GM12878 (cell line): ENCODE data around the gene SLC45A3. TPM values are rescaled to one million over a fixed set of nuclear protein-coding genes. Genes with fewer than 3 reads are reported as not detected.

Source experiments
- ATAC-seq: fragments of 200-7000 bp; cut with Tn5 transposase; 3 replicates; pipeline ENCODE4 v1.9.1; 2020; ENCODE audit warnings: mild to moderate bottlenecking, moderate library complexity
- BruUV-seq: library from RNA; stranded (reverse); fragments of 400-500 nt; replicated peaks from 2 replicates; lab custom pipeline; 2021; lab: Mats Ljungman, UMichigan
- CTCF ChIA-PET: fragments of 300-600 bp; sonication (Branson Sonifier 250); formaldehyde crosslinking; extraction: SDS; loops from one replicate; lab custom pipeline; 2021; ENCODE audit warnings: inconsistent platforms; lab: Yijun Ruan, JAX
- POLR2A ChIA-PET: fragments of 350-600 bp; formaldehyde crosslinking; extraction: SDS; loops from one replicate; lab custom pipeline; 2021; ENCODE audit warnings: inconsistent platforms; lab: Charles Lee
- RAD21 ChIA-PET: fragments of 300-600 bp; sonication (Branson Sonifier 250); formaldehyde crosslinking; loops from one replicate; lab custom pipeline; 2023; ENCODE audit warnings: antibody characterized with exemption; ENCODE audit not compliant: unreplicated experiment; lab: Charles Lee
- SMC1A ChIA-PET: fragments of 300-600 bp; sonication (Branson Sonifier 250); formaldehyde crosslinking; loops from one replicate; lab custom pipeline; 2023; ENCODE audit not compliant: unreplicated experiment, uncharacterized antibody; lab: Charles Lee
- DNase-seq: peaks from one replicate; pipeline ENCODE4 v3.0.0-alpha.2; 2011; ENCODE audit warnings: low read depth, low spot score
- FAIRE-seq: peaks from 3 replicates; lab custom pipeline; 2011; peaks lifted over from hg19 to GRCh38; lab: Jason Lieb, UNC
- H2AFZ ChIP-seq: 2 replicates; pipeline ENCODE4 v1.6.0; 2011; ENCODE audit warnings: low read depth, low read length, control low read depth; ENCODE audit not compliant: control insufficient read depth
- H3K27ac ChIP-seq: 2 replicates; pipeline ENCODE4 v1.5.1; 2011; ENCODE audit warnings: control low read depth; ENCODE audit not compliant: control insufficient read depth, insufficient read depth
- H3K27me3 ChIP-seq, 2 experiments: replicated peaks in 1 of 2; 2 replicates each; pipeline versions ENCODE4 v1.6.0 to v1.6.1; 2011; ENCODE audit warnings: low read length in 1 of 2; ENCODE audit not compliant: control insufficient read depth in 2 of 2, insufficient read depth in 2 of 2
- H3K36me3 ChIP-seq, 2 experiments: 2 replicates each; pipeline ENCODE4 v1.5.1; 2011; ENCODE audit warnings: low read length in 1 of 2; ENCODE audit not compliant: control insufficient read depth in 2 of 2, insufficient read depth in 2 of 2
- H3K4me1 ChIP-seq: 2 replicates; pipeline ENCODE4 v1.6.1; 2011; ENCODE audit warnings: mild to moderate bottlenecking, low read length, moderate library complexity, mixed read lengths; ENCODE audit not compliant: control insufficient read depth, insufficient read depth
- H3K4me2 ChIP-seq: 2 replicates; pipeline ENCODE4 v1.6.0; 2011; ENCODE audit warnings: control low read depth; ENCODE audit not compliant: control insufficient read depth, insufficient read depth
- H3K4me3 ChIP-seq: fragments of 200-600 bp; sonication (generic); 2 replicates; pipeline ENCODE4 v1.5.1; 2016
- H3K79me2 ChIP-seq: 2 replicates; pipeline ENCODE4 v1.6.0; 2011; ENCODE audit warnings: low read length; ENCODE audit not compliant: control insufficient read depth, insufficient read depth
- H3K9ac ChIP-seq: 2 replicates; pipeline ENCODE4 v1.8.0; 2011; ENCODE audit warnings: low read length, control low read depth, mixed read lengths; ENCODE audit not compliant: control insufficient read depth, insufficient read depth
- H3K9me3 ChIP-seq: replicated peaks from 3 replicates; pipeline ENCODE4 v1.5.1; 2011; ENCODE audit warnings: mild to moderate bottlenecking, low read length; ENCODE audit not compliant: control insufficient read depth, insufficient read depth
- H4K20me1 ChIP-seq: 2 replicates; pipeline ENCODE4 v1.6.0; 2011; ENCODE audit not compliant: control insufficient read depth, insufficient read depth
- BCL11A ChIP-seq: IDR thresholded peaks from 2 replicates; pipeline ENCODE4 v1.6.1; 2011; ENCODE audit warnings: low read depth, low read length
- CREM ChIP-seq: IDR thresholded peaks from 2 replicates; pipeline ENCODE4 v1.6.1; 2014; ENCODE audit warnings: antibody characterized with exemption, low read depth
- EED ChIP-seq: sonication (generic); IDR thresholded peaks from 2 replicates; pipeline ENCODE4 v1.6.1; 2016; ENCODE audit warnings: antibody characterized with exemption, low read depth
- ESRRA ChIP-seq: IDR thresholded peaks from 2 replicates; pipeline ENCODE4 v1.6.1; 2012; ENCODE audit warnings: mild to moderate bottlenecking, low read length, improper control_type of control experiment
- KDM1A ChIP-seq: fragments of 200-600 bp; sonication (generic); IDR thresholded peaks from 2 replicates; pipeline ENCODE4 v1.6.1; 2016; ENCODE audit warnings: borderline replicate concordance
- NR2C2 ChIP-seq: IDR thresholded peaks from 2 replicates; pipeline ENCODE4 v1.6.1; 2011; ENCODE audit warnings: borderline replicate concordance, low read depth; ENCODE audit not compliant: control insufficient read depth, insufficient read length
- STAT1 ChIP-seq: fragments of 450-650 bp; conservative IDR thresholded peaks from 2 replicates; pipeline ENCODE4 v1.6.1; 2014; ENCODE audit warnings: antibody characterized with exemption, mild to moderate bottlenecking
- ZNF384 ChIP-seq: IDR thresholded peaks from 2 replicates; pipeline ENCODE4 v1.6.1; 2012; ENCODE audit warnings: low read depth, mild to moderate bottlenecking, low read length, improper control_type of control experiment, borderline replicate concordance
- ZSCAN29 ChIP-seq: fragments of 450-650 bp; IDR thresholded peaks from 2 replicates; pipeline ENCODE4 v1.6.1; 2017; ENCODE audit warnings: mild to moderate bottlenecking, moderate library complexity
- WGBS: methylation state at CpG from one replicate; pipeline ENCODE4 v1.1.6; 2016; ENCODE audit warnings: low lambda C conversion rate; ENCODE audit not compliant: insufficient replicate concordance, insufficient coverage; ENCODE audit errors: missing lambda C conversion rate; 5-methylcytosine and 5-hydroxymethylcytosine counted together
- in situ Hi-C: fragments of 300-500 bp; cut with MboI; formaldehyde crosslinking; loops from 9 replicates; pipeline ENCODE4 v1.14.3; 2018; ENCODE audit warnings: mixed read lengths
- intact Hi-C: fragments of 100-400 bp; cut with micrococcal nuclease; formaldehyde crosslinking; loops from one replicate; pipeline ENCODE4 v1.14.2; 2022; ENCODE audit not compliant: unreplicated experiment
- polyA plus RNA-seq, 11 experiments: library from polyadenylated mRNA; depleted of rRNA in 4 of 11; unstranded in 6 of 11; stranded (reverse) in 5 of 11; fragments of >200 nt; fragmentation: Nextera tagmentation in 4 of 11; fragmentation: Illumina TruSeq in 1 of 11; extraction: Ambion mirVana in 4 of 11; extraction: Trizol in 1 of 11; gene quantifications; 1 replicate in 1 of 11; 2 replicates in 10 of 11; pipeline versions ENCODE4 v1.2.1 to v1.2.3, GENCODE V29; 2011 to 2016; ENCODE audit warnings: inconsistent platforms in 2 of 11, missing spikeins in 2 of 11, low read depth in 1 of 11
- total RNA-seq, 4 experiments: library from RNA; depleted of rRNA in 3 of 4; stranded (reverse); fragments of >200 nt in 3 of 4; fragmentation: Illumina TruSeq in 1 of 4; extraction: Trizol in 1 of 4; gene quantifications; 2 replicates each; pipeline versions ENCODE4 v1.2.1 to v1.2.3, GENCODE V29; 2013 to 2021
- TF ChIP-seq, protein P1 (sequence below): fragments of 450-650 bp; IDR thresholded peaks from 2 replicates; pipeline ENCODE4 v1.6.1; 2017; ENCODE audit warnings: mild to moderate bottlenecking, moderate library complexity
- TF ChIP-seq, protein P2 (sequence below): IDR thresholded peaks from 2 replicates; pipeline ENCODE4 v1.6.1; 2012; ENCODE audit warnings: low read length, inconsistent platforms
- TF ChIP-seq, protein P3 (sequence below): fragments of 450-650 bp; formaldehyde crosslinking; IDR thresholded peaks from 2 replicates; pipeline ENCODE4 v1.4.0; 2020; ENCODE audit warnings: mild to moderate bottlenecking, moderate library complexity

The SLC45A3 gene
- total and polyA plus RNA-seq, 10 of the 15 experiments (the other 5 are each of a cell fraction or from before 2014, with no cell fraction given), result 0.26 to 10.3 (median 4.1) TPM

DNA sequence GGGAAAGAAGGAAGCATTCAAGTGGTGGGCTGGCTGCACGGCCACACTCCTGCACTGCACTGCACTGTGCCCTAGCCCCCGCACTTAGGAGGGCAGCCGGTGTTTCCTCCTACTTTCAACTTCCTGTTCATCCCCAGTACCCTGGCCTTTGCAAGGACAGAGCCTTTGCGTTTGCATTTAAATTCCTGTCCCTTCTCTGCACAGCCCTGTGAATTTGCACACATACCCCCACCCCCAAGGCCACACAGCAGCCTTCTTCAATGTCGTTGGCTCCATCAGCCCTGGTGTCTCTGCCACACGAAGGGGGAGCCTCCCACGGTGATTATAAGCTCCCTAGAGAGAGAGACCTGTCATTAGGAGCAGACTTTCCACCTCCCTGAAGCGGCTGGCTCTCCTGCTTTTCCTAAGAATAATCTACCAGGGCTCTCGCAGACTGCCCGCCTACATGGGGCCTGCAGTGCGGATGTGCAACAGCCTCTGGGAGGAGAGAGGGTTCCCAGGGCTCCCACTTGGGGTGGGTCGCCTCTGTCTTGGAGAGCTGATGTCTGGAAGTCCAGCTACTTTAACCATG is 13.2 kb upstream of the SLC45A3 start:
- ATAC-seq, result peak; percentile 59; the same call in 2 of the 3 replicates
- SMC1A ChIA-PET, result interaction anchor here (0.7 to 1.7 kb wide), 3 partner anchors 10 to 18 kb away, joined by 3 to 6 read pairs (median 4); no protein-coding TSS in a partner anchor

More for the DNA sequence above, 13.2 kb upstream of the SLC45A3 start:
- Histone ChIP-seq H3K9ac (no peak overlapping the region), H4K20me1 (no peaks in the 10 kb centered on the region), H3K36me3 (no peaks in the 10 kb centered on the region), H3K9me3 (no peaks in the 10 kb centered on the region), H3K4me3 (no peak overlapping the region), H3K4me1 (0 out of 2 replicates have a peak, but pooled peaks cover 3% of the 10 kb centered on the region), H3K79me2 (no peaks in the 10 kb centered on the region), H3K27ac (no peak overlapping the region), H3K27me3 (no peaks in the 10 kb centered on the region), H2AFZ (no peak overlapping the region), H3K4me2 (no peak overlapping the region)
- no peak for FAIRE-seq
- DNase-seq, result no peak
- in situ Hi-C loops, result no loop called here
- no peak for TF ChIP-seq ESRRA
- TF ChIP-seq KDM1A, result no peak
- no peak for TF ChIP-seq ZSCAN29
- TF ChIP-seq CREM, result no peak
- TF ChIP-seq, protein P1, sequence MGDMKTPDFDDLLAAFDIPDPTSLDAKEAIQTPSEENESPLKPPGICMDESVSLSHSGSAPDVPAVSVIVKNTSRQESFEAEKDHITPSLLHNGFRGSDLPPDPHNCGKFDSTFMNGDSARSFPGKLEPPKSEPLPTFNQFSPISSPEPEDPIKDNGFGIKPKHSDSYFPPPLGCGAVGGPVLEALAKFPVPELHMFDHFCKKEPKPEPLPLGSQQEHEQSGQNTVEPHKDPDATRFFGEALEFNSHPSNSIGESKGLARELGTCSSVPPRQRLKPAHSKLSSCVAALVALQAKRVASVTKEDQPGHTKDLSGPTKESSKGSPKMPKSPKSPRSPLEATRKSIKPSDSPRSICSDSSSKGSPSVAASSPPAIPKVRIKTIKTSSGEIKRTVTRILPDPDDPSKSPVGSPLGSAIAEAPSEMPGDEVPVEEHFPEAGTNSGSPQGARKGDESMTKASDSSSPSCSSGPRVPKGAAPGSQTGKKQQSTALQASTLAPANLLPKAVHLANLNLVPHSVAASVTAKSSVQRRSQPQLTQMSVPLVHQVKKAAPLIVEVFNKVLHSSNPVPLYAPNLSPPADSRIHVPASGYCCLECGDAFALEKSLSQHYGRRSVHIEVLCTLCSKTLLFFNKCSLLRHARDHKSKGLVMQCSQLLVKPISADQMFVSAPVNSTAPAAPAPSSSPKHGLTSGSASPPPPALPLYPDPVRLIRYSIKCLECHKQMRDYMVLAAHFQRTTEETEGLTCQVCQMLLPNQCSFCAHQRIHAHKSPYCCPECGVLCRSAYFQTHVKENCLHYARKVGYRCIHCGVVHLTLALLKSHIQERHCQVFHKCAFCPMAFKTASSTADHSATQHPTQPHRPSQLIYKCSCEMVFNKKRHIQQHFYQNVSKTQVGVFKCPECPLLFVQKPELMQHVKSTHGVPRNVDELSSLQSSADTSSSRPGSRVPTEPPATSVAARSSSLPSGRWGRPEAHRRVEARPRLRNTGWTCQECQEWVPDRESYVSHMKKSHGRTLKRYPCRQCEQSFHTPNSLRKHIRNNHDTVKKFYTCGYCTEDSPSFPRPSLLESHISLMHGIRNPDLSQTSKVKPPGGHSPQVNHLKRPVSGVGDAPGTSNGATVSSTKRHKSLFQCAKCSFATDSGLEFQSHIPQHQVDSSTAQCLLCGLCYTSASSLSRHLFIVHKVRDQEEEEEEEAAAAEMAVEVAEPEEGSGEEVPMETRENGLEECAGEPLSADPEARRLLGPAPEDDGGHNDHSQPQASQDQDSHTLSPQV, result no peak
- no peak for TF ChIP-seq BCL11A
- no peak for TF ChIP-seq NR2C2
- no peak for TF ChIP-seq STAT1
- TF ChIP-seq, protein P2, sequence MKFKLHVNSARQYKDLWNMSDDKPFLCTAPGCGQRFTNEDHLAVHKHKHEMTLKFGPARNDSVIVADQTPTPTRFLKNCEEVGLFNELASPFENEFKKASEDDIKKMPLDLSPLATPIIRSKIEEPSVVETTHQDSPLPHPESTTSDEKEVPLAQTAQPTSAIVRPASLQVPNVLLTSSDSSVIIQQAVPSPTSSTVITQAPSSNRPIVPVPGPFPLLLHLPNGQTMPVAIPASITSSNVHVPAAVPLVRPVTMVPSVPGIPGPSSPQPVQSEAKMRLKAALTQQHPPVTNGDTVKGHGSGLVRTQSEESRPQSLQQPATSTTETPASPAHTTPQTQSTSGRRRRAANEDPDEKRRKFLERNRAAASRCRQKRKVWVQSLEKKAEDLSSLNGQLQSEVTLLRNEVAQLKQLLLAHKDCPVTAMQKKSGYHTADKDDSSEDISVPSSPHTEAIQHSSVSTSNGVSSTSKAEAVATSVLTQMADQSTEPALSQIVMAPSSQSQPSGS, result no peak
- no peak for TF ChIP-seq EED
- TF ChIP-seq, protein P3, sequence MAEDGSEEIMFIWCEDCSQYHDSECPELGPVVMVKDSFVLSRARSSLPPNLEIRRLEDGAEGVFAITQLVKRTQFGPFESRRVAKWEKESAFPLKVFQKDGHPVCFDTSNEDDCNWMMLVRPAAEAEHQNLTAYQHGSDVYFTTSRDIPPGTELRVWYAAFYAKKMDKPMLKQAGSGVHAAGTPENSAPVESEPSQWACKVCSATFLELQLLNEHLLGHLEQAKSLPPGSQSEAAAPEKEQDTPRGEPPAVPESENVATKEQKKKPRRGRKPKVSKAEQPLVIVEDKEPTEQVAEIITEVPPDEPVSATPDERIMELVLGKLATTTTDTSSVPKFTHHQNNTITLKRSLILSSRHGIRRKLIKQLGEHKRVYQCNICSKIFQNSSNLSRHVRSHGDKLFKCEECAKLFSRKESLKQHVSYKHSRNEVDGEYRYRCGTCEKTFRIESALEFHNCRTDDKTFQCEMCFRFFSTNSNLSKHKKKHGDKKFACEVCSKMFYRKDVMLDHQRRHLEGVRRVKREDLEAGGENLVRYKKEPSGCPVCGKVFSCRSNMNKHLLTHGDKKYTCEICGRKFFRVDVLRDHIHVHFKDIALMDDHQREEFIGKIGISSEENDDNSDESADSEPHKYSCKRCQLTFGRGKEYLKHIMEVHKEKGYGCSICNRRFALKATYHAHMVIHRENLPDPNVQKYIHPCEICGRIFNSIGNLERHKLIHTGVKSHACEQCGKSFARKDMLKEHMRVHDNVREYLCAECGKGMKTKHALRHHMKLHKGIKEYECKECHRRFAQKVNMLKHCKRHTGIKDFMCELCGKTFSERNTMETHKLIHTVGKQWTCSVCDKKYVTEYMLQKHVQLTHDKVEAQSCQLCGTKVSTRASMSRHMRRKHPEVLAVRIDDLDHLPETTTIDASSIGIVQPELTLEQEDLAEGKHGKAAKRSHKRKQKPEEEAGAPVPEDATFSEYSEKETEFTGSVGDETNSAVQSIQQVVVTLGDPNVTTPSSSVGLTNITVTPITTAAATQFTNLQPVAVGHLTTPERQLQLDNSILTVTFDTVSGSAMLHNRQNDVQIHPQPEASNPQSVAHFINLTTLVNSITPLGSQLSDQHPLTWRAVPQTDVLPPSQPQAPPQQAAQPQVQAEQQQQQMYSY (CRISPR knock-in tag), result no peak
- TF ChIP-seq ZNF384, result no peak
- BruUV-seq, result no TSS peak
- CTCF ChIA-PET, result interaction anchor here (0.9 to 2.7 kb wide), 5 partner anchors 10 to 35 kb away, joined by 3 to 14 read pairs (median 5); no protein-coding TSS in a partner anchor
- intact Hi-C loops, result no loop called here
- RAD21 ChIA-PET, result interaction anchor here (0.7 kb wide), 1 partner anchor 17 kb away, joined by 3 read pairs; no protein-coding TSS in a partner anchor
- WGBS, result 47% methylated on average over 12 of the region's 12 CpGs
- POLR2A ChIA-PET, result interaction anchor here (1.5 kb wide), 1 partner anchor 10 kb away, joined by 4 read pairs; no protein-coding TSS in a partner anchor
